ENCODE measurements around the gene CLNK.

DNA sequence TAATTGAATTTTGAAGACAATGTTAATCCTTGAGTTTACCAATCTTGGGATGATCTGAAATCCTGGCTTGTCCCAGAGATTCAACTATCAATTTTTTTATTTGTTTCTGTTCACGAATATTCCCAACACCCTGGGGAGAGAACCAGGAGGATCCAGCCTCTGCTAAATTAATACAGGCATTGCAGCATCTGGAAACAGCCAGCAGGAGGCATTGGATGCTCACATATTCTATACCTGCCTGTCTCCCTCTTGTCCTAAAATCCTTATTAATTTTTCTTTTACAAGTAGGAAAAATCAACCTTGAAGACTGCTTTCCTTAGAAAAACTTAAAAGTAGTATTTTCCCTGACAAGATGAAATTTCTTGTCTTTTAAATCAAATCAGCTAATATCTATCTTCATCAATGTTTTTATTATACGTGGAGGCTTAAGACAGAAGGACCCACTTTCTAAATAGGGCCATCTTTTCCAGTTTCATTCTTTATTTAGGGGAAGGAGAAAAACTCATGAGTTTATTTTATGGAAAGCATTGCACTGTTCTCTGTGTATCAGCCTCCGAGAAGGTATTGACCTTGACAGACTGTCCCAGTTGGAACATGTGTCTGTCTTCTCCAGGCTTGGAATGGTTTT lies 102.4 kb downstream of the CLNK start:
- TF ChIP-seq CTCF (IDR thresholded peaks at IDR 0.05) (peak; percentile 40 to 89 (median 78)), POLR2A (IDR thresholded peaks at IDR 0.05) (no peak), POLR2AphosphoS5 (IDR thresholded peaks at IDR 0.05) (no peak), EP300 (IDR thresholded peaks at IDR 0.05) (no peak)
